HG02678 (cell line): ENCODE results near the gene FKBP9.

Experiments used
- ATAC-seq: cut with Tn5 transposase; IDR thresholded peaks from one replicate; pipeline ENCODE4 v1.9.1; 2021; ENCODE audit warnings: mild to moderate bottlenecking, moderate library complexity; ENCODE audit not compliant: unreplicated experiment

Gene FKBP9

DNA sequence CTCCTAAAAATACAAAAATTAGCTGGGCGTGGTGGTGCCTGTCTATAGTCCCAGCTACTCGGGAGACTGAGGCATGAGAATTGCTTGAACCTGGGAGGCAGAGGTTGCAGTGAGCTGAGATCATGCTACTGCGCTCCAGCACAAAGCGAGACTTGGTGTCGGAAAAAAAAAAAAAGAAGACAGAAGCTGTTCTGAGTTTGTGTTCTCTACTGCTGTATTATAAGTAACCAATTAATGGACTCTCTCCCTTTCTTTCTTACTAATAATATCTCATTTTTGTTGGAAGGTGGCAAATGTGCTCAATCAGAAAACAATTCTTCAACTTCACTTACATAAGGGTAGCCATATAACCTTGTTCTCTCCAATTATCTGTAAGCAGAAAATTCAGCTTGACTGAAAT lies 97.9 kb downstream of the FKBP9 start:
- no peak for ATAC-seq
